Stimulated activated CD4-positive, alpha-beta T cell treated with anti-CD3 and anti-CD28 coated beads, TNF-alpha, amount 100 ng/mL, for 24 hours (primary cell): Measurements from ENCODE around the gene SPATA33.
"Not testable (repeated sequence)": the region's sequence is repeated elsewhere in the genome, so short reads cannot be mapped to it uniquely, and the experiment has no call there.

Source experiments
- DNase-seq, 3 experiments: peaks; one replicate each; pipeline ENCODE4 v3.0.0-alpha.2; 2020; ENCODE audit warnings: low read depth in 3 of 3

The SPATA33 gene

GRCh38 chr16:89693931-89694783 lies 36.5 kb downstream of the SPATA33 start:
- DNase-seq = no peak

- DNase-seq = not testable (repeated sequence)
These were observed 37.1 kb downstream of the SPATA33 start for GRCh38 chr16:89694784-89695085.

GRCh38 chr16:89695086-89695874 lies 37.6 kb downstream of the SPATA33 start:
- no peak for DNase-seq

GRCh38 chr16:89695875-89696669 lies 38.4 kb downstream of the SPATA33 start:
- DNase-seq = no peak

- DNase-seq = no peak
These were observed 39.1 kb downstream of the SPATA33 start for GRCh38 chr16:89696670-89697128.

GRCh38 chr16:89697161-89697615 lies 39.6 kb downstream of the SPATA33 start:
- no peak for DNase-seq

- DNase-seq = no peak
These were observed 40.1 kb downstream of the SPATA33 start for GRCh38 chr16:89697616-89698331.

- DNase-seq = not testable (repeated sequence)
These were observed 41.1 kb downstream of the SPATA33 start for GRCh38 chr16:89698717-89699116.

- not testable (repeated sequence) for DNase-seq
These were observed 42.0 kb downstream of the SPATA33 start for GRCh38 chr16:89699629-89700099.

GRCh38 chr16:89700100-89700648 lies 42.5 kb downstream of the SPATA33 start:
- peak; percentile 95 to 98 (median 95) for DNase-seq

- DNase-seq = no peak
These were observed 43.2 kb downstream of the SPATA33 start for GRCh38 chr16:89700649-89701424.

- DNase-seq = peak; percentile 92 to 97 (median 96)
These were observed 44.1 kb downstream of the SPATA33 start, which contains the start of gene SPATA2L for GRCh38 chr16:89701425-89702406. Gene SPATA2L (minus strand): TSS chr16:89701705. CDS start chr16:89701232, 473 bp downstream.

GRCh38 chr16:89704281-89704680 lies 46.6 kb downstream of the SPATA33 start:
- no peak for DNase-seq

GRCh38 chr16:89705006-89705405 lies 47.4 kb downstream of the SPATA33 start:
- DNase-seq = no peak

- no peak for DNase-seq
These were observed 49.1 kb downstream of the SPATA33 start for GRCh38 chr16:89706518-89707260.

GRCh38 chr16:89707695-89708094 lies 50.1 kb downstream of the SPATA33 start:
- DNase-seq = no peak

GRCh38 chr16:89708481-89708931 lies 50.9 kb downstream of the SPATA33 start:
- DNase-seq = no peak

GRCh38 chr16:89709166-89709565 lies 51.5 kb downstream of the SPATA33 start:
- no peak for DNase-seq
